GM19023 (cell line): ENCODE measurements around the gene PDGFA.
"Not testable (repeated sequence)": the region's sequence is repeated elsewhere in the genome, so short reads cannot be mapped to it uniquely, and the experiment has no call there.

Experiments
- ATAC-seq: cut with Tn5 transposase; IDR thresholded peaks from one replicate; pipeline ENCODE4 v1.9.1; 2021; ENCODE audit warnings: mild to moderate bottlenecking, moderate library complexity; ENCODE audit not compliant: unreplicated experiment

PDGFA gene

GRCh38 chr7:552151-552867, 32.7 kb upstream of the PDGFA start:
- not testable (repeated sequence) for ATAC-seq

- ATAC-seq = not testable (repeated sequence)
Measured at GRCh38 chr7:551615-551970, 31.9 kb upstream of the PDGFA start.

GRCh38 chr7:550881-551614, 31.4 kb upstream of the PDGFA start:
- ATAC-seq = no peak

GRCh38 chr7:549891-550625, 30.4 kb upstream of the PDGFA start:
- no peak for ATAC-seq

GRCh38 chr7:549066-549890, 29.6 kb upstream of the PDGFA start:
- no peak for ATAC-seq

GRCh38 chr7:548401-548800, 28.8 kb upstream of the PDGFA start:
- ATAC-seq = no peak

- ATAC-seq = no peak
Measured at GRCh38 chr7:545470-545869, 25.8 kb upstream of the PDGFA start.

GRCh38 chr7:544338-545221, 24.9 kb upstream of the PDGFA start:
- no peak for ATAC-seq

GRCh38 chr7:543501-544337, 24.1 kb upstream of the PDGFA start:
- ATAC-seq = no peak

GRCh38 chr7:542713-543500, 23.3 kb upstream of the PDGFA start:
- ATAC-seq = no peak

- no peak for ATAC-seq
Measured at GRCh38 chr7:542131-542712, 22.6 kb upstream of the PDGFA start.

GRCh38 chr7:541661-542060, 22.0 kb upstream of the PDGFA start:
- ATAC-seq = no peak

- no peak for ATAC-seq
Measured at GRCh38 chr7:540997-541396, 21.4 kb upstream of the PDGFA start.

GRCh38 chr7:540579-540978, 20.9 kb upstream of the PDGFA start:
- ATAC-seq = no peak

- no peak for ATAC-seq
Measured at GRCh38 chr7:539731-540411, 20.2 kb upstream of the PDGFA start.

- no peak for ATAC-seq
Measured at GRCh38 chr7:538764-539685, 19.4 kb upstream of the PDGFA start.
